Prostate gland (tissue), 2 donors: Measurements from ENCODE around the gene MUC7.

Experiments
- CTCF ChIP-seq, 4 experiments: fragments of 200-600 bp in 2 of 4; fragments of 450-650 bp in 2 of 4; sonication (generic) in 2 of 4; IDR thresholded peaks; 1 replicate in 3 of 4; 2 replicates in 1 of 4; pipeline ENCODE4 v1.5.1; 2016 to 2019; ENCODE audit warnings: antibody characterized with exemption in 4 of 4, mild to moderate bottlenecking in 2 of 4, moderate library complexity in 2 of 4
- POLR2AphosphoS5 ChIP-seq: sonication (generic); formaldehyde crosslinking; IDR thresholded peaks from one replicate; pipeline ENCODE4 v1.6.1; 2017; ENCODE audit warnings: antibody characterized with exemption

DNA sequence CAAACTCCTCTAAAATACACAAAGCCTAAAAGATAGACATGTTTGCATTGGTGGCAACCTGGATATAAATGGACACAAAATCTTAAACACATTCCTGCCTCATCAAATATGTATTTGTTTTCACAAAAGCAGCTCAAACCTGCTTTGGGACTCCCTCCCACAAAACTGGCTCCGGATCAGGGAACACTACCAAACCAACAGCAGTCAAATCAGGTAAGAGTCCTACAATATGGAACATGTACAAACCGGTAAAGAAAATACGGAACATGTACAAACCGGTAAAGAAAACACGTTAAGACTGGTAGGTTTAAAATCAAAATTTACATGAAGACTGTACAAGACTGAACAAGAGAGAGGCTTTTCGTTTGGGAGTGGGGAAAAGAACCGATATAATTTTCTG lies 50.6 kb downstream of the MUC7 start:
- TF ChIP-seq CTCF (IDR thresholded peaks at IDR 0.05) = no peak
- TF ChIP-seq POLR2AphosphoS5 = peak; percentile 80
